Vagina (tissue), 2 donors: Measurements from ENCODE around the gene PSORS1C1.

Experiments
- POLR2A ChIP-seq, 2 donors: fragments of 450-650 bp; IDR thresholded peaks; one replicate each; pipeline ENCODE4 v1.6.1; 2017; ENCODE audit warnings: antibody characterized with exemption in 2 of 2, mild to moderate bottlenecking in 2 of 2, moderate library complexity in 2 of 2
- POLR2AphosphoS5 ChIP-seq, 2 donors: sonication (generic); formaldehyde crosslinking; IDR thresholded peaks; one replicate each; pipeline ENCODE4 v1.9.0; 2017; ENCODE audit warnings: antibody characterized with exemption in 2 of 2, mild to moderate bottlenecking in 2 of 2, low read depth in 1 of 2; ENCODE audit not compliant: insufficient read depth in 1 of 2
- TF ChIP-seq, protein P1 (sequence below), 3 experiments: fragments of 450-650 bp in 2 of 3; fragments of 200-600 bp in 1 of 3; sonication (generic) in 1 of 3; IDR thresholded peaks; one replicate each; pipeline ENCODE4 v1.5.1; 2017 to 2019; ENCODE audit warnings: antibody characterized with exemption in 3 of 3, mild to moderate bottlenecking in 2 of 3, moderate library complexity in 2 of 3

DNA sequence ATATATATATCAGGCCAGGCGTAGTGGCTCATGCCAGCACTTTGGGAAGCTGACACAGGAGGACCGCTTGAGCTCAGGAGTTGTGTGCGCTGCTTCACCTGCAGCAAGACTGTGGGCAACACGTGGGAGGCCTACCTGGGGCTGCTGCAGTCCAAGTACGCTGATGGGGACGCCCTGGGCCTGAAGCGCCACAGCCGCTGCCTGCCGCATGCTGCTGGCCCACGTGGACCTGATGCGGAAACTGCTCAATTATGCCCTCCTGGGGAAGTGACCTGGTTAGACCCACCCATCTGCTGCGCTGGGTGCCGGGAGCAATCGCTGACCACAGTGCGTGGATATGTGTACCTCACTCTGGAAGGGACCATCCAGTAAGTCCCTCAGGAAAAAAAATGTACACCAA is 26.0 kb downstream of the PSORS1C1 start:
- no peak for TF ChIP-seq POLR2AphosphoS5 (IDR thresholded peaks at IDR 0.05; ENCODE audit: insufficient read depth in 1 of 2, low read depth in 1 of 2)
- TF ChIP-seq, protein P1, sequence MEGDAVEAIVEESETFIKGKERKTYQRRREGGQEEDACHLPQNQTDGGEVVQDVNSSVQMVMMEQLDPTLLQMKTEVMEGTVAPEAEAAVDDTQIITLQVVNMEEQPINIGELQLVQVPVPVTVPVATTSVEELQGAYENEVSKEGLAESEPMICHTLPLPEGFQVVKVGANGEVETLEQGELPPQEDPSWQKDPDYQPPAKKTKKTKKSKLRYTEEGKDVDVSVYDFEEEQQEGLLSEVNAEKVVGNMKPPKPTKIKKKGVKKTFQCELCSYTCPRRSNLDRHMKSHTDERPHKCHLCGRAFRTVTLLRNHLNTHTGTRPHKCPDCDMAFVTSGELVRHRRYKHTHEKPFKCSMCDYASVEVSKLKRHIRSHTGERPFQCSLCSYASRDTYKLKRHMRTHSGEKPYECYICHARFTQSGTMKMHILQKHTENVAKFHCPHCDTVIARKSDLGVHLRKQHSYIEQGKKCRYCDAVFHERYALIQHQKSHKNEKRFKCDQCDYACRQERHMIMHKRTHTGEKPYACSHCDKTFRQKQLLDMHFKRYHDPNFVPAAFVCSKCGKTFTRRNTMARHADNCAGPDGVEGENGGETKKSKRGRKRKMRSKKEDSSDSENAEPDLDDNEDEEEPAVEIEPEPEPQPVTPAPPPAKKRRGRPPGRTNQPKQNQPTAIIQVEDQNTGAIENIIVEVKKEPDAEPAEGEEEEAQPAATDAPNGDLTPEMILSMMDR (IDR thresholded peaks at IDR 0.05), result no peak
- no peak for TF ChIP-seq POLR2A (IDR thresholded peaks at IDR 0.05)
